Measurements from ENCODE around the gene KRTAP10-10.
A peak's percentile ranks its signal among the peaks of the same experiment; 100 is the strongest.

Gene KRTAP10-10

DNA sequence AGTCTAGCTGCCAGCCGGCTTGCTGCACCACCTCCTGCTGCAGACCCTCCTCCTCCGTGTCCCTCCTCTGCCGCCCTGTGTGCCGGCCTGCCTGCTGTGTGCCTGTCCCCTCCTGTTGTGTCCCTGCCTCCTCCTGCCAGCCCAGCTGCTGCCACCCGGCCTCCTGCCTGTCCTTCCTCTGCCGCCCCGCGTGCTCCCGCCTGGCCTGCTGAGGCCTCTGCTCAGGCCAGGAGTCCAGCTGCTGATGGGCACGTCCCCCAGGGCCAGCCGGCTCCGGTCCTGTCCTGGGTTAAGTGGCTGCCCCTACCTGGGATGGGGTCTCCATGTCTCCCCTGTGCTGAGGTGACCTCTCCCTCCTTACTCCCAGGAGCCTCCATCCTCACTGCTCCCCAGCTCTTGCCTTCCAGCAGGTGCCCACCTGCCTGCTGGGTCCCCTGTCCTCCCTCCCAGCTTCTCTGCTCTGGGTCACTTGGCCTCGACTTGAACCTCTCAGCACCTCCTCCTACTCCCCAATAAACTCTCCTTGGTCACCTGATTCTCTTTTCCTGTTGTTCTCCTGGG lies 24.4 kb upstream of the KRTAP10-10 start:
- peak; percentile 50 for DNase-seq (ENCODE audit: low spot score)
- no peaks in the 10 kb centered on the region for H3K36me3 ChIP-seq (ENCODE audit: low read depth)

DNA sequence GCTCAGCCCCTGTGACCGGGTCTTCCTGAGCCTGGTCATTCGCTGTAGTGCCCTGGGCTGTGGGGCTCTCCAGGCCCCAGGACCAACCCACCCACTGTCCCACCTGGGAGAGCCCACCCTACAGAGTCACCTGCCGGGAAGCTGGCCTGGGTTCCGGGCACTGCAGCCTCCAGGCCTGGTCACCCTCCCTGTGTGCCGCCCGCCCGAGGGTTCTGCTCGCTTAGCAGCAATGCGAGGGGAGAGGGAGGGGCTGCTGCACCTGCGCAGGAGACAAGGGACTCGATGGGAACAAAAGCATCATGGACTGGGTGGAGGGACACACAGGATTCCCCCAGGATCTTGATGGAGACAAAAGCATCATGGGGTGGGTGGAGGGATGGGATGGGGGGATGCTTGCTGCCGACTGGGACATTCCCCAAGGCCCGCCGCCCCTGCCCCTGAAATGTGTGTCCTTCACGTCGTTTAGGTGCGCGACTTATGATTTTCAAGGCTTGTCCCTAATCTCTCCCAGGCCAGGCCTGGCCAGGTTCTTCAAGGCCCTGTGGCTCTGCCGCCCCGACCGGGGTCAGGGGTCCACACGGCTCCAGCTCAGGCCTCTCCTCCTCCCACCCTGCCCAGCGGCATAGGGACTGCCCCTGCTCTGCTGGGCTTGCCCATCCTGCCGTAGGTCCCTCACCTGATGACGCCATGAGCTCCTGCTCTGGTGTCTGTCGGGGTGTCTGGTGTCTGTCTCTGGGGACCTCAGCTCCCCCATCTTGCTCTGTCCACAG lies 23.6 kb upstream of the KRTAP10-10 start:
- Histone ChIP-seq H3K27me3 (ENCODE audit: insufficient read depth, poor library complexity, severe bottlenecking) (peaks cover 21% of the 10 kb centered on the region), H3K4me1 (ENCODE audit: insufficient read depth, poor library complexity, severe bottlenecking) (no peaks in the 10 kb centered on the region), H3K4me3 (ENCODE audit: severe bottlenecking) (no peak overlapping the region), H3K36me3 (ENCODE audit: low read depth) (no peaks in the 10 kb centered on the region), H3K27ac (ENCODE audit: poor library complexity, severe bottlenecking) (no peak overlapping the region), H3K9me3 (ENCODE audit: severe bottlenecking) (no peaks in the 10 kb centered on the region)
- TF ChIP-seq, protein P1, sequence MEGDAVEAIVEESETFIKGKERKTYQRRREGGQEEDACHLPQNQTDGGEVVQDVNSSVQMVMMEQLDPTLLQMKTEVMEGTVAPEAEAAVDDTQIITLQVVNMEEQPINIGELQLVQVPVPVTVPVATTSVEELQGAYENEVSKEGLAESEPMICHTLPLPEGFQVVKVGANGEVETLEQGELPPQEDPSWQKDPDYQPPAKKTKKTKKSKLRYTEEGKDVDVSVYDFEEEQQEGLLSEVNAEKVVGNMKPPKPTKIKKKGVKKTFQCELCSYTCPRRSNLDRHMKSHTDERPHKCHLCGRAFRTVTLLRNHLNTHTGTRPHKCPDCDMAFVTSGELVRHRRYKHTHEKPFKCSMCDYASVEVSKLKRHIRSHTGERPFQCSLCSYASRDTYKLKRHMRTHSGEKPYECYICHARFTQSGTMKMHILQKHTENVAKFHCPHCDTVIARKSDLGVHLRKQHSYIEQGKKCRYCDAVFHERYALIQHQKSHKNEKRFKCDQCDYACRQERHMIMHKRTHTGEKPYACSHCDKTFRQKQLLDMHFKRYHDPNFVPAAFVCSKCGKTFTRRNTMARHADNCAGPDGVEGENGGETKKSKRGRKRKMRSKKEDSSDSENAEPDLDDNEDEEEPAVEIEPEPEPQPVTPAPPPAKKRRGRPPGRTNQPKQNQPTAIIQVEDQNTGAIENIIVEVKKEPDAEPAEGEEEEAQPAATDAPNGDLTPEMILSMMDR (IDR thresholded peaks at IDR 0.05; ENCODE audit: poor library complexity, severe bottlenecking) = no peak
- DNase-seq (ENCODE audit: low spot score) (peak; percentile 27), ATAC-seq (ENCODE audit: low read depth) (no peak)

More for the DNA sequence above, 24.4 kb upstream of the KRTAP10-10 start:
- no peak for ATAC-seq (ENCODE audit: low read depth)
- Histone ChIP-seq H3K4me1 (ENCODE audit: insufficient read depth, poor library complexity, severe bottlenecking) (no peaks in the 10 kb centered on the region), H3K27ac (ENCODE audit: poor library complexity, severe bottlenecking) (no peak overlapping the region), H3K9me3 (ENCODE audit: severe bottlenecking) (no peaks in the 10 kb centered on the region), H3K27me3 (ENCODE audit: insufficient read depth, poor library complexity, severe bottlenecking) (peaks cover 21% of the 10 kb centered on the region), H3K4me3 (ENCODE audit: severe bottlenecking) (no peak overlapping the region)
- TF ChIP-seq, protein P1 (IDR thresholded peaks at IDR 0.05; ENCODE audit: poor library complexity, severe bottlenecking) = no peak

DNA sequence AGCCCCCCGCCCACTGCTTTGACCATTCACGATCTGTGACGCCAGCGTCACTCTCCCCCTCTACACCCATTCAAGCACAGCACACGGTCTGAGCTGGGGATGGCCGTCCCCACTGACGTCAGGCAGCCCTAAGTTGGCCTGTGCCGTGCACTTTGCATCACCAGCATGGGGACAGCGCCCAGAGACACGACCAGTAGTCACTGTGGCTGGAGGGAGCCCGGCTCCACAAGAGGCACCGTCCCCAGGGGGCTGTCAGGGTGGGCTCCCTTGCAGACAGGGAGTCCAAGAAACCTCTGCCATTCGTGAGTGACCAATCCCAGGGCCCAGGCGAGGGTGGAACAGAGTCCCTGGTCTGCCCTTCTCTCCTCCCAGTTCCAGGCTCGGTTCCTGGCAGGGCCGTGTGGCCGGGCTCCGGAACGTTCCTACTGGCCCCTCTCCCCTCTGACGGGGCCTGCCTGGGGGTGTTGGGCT lies 23.0 kb upstream of the KRTAP10-10 start:
- Histone ChIP-seq H3K27ac (ENCODE audit: poor library complexity, severe bottlenecking) (no peak overlapping the region), H3K27me3 (ENCODE audit: insufficient read depth, poor library complexity, severe bottlenecking) (peaks cover 21% of the 10 kb centered on the region), H3K36me3 (ENCODE audit: low read depth) (no peaks in the 10 kb centered on the region), H3K9me3 (ENCODE audit: severe bottlenecking) (no peaks in the 10 kb centered on the region), H3K4me1 (ENCODE audit: insufficient read depth, poor library complexity, severe bottlenecking) (no peaks in the 10 kb centered on the region), H3K4me3 (ENCODE audit: severe bottlenecking) (no peak overlapping the region)
- TF ChIP-seq, protein P1 (IDR thresholded peaks at IDR 0.05; ENCODE audit: poor library complexity, severe bottlenecking) = no peak
- DNase-seq (ENCODE audit: low spot score) (peak; percentile 23), ATAC-seq (ENCODE audit: low read depth) (no peak)

- TF ChIP-seq, protein P1 (IDR thresholded peaks at IDR 0.05; ENCODE audit: poor library complexity, severe bottlenecking) = no peak
These were observed 22.2 kb upstream of the KRTAP10-10 start for GRCh38 chr21:44614961-44615391.

GRCh38 chr21:44615466-44615865 lies 21.7 kb upstream of the KRTAP10-10 start:
- Histone ChIP-seq H3K27me3 (ENCODE audit: insufficient read depth, poor library complexity, severe bottlenecking) (peaks cover 21% of the 10 kb centered on the region), H3K9me3 (ENCODE audit: severe bottlenecking) (no peaks in the 10 kb centered on the region), H3K4me1 (ENCODE audit: insufficient read depth, poor library complexity, severe bottlenecking) (no peaks in the 10 kb centered on the region), H3K27ac (ENCODE audit: poor library complexity, severe bottlenecking) (no peak overlapping the region), H3K4me3 (ENCODE audit: severe bottlenecking) (no peak overlapping the region), H3K36me3 (ENCODE audit: low read depth) (no peaks in the 10 kb centered on the region)
- no peak for DNase-seq (ENCODE audit: low spot score)
- TF ChIP-seq, protein P1 (IDR thresholded peaks at IDR 0.05; ENCODE audit: poor library complexity, severe bottlenecking) = no peak
- ATAC-seq (ENCODE audit: low read depth) = no peak

More at GRCh38 chr21:44614961-44615391, 22.2 kb upstream of the KRTAP10-10 start:
- Histone ChIP-seq H3K36me3 (ENCODE audit: low read depth) (no peaks in the 10 kb centered on the region), H3K4me3 (ENCODE audit: severe bottlenecking) (no peak overlapping the region), H3K9me3 (ENCODE audit: severe bottlenecking) (no peaks in the 10 kb centered on the region), H3K27me3 (ENCODE audit: insufficient read depth, poor library complexity, severe bottlenecking) (peaks cover 21% of the 10 kb centered on the region), H3K4me1 (ENCODE audit: insufficient read depth, poor library complexity, severe bottlenecking) (no peaks in the 10 kb centered on the region), H3K27ac (ENCODE audit: poor library complexity, severe bottlenecking) (no peak overlapping the region)
- no peak for ATAC-seq (ENCODE audit: low read depth)
- no peak for DNase-seq (ENCODE audit: low spot score)

Measured in RWPE2 (cell line).